GM12878 (cell line): ENCODE data around the gene KDM2A.

Experiments used
- CEBPB ChIP-seq, 2 experiments: fragments of 150-350 bp in 1 of 2; IDR thresholded peaks; 2 replicates each; pipeline ENCODE4 v1.6.1; 2012 to 2014; ENCODE audit warnings: low read depth in 2 of 2, low read length in 2 of 2, borderline replicate concordance in 1 of 2, inconsistent platforms in 1 of 2
- EP300 ChIP-seq, 2 experiments: fragments of 150-350 bp in 1 of 2; IDR thresholded peaks; 2 replicates each; pipeline ENCODE4 v1.6.1; 2011 to 2012; ENCODE audit warnings: low read depth in 2 of 2, low read length in 2 of 2, borderline replicate concordance in 1 of 2, improper control_type of control experiment in 1 of 2, inconsistent platforms in 1 of 2; ENCODE audit not compliant: control insufficient read depth in 1 of 2
- KDM1A ChIP-seq: fragments of 200-600 bp; sonication (generic); IDR thresholded peaks from 2 replicates; pipeline ENCODE4 v1.6.1; 2016; ENCODE audit warnings: borderline replicate concordance
- NRF1 ChIP-seq: conservative IDR thresholded peaks from 2 replicates; pipeline ENCODE4 v1.6.1; 2011; ENCODE audit warnings: mild to moderate bottlenecking, low read depth, low read length, improper control_type of control experiment
- POLR2A ChIP-seq: IDR thresholded peaks from 2 replicates; pipeline ENCODE4 v1.6.1; 2011; ENCODE audit warnings: low read depth, mild to moderate bottlenecking, low read length
- POLR2AphosphoS2 ChIP-seq: IDR thresholded peaks from 2 replicates; pipeline ENCODE4 v1.6.1; 2011; ENCODE audit warnings: low read depth, mild to moderate bottlenecking, low read length, improper control_type of control experiment, moderate library complexity
- POLR2AphosphoS5 ChIP-seq: IDR thresholded peaks from 2 replicates; pipeline ENCODE4 v1.6.1; 2011; ENCODE audit warnings: mild to moderate bottlenecking, low read length, inconsistent platforms
- RCOR1 ChIP-seq: conservative IDR thresholded peaks from 2 replicates; pipeline ENCODE4 v1.6.1; 2012; ENCODE audit warnings: low read depth, low read length, improper control_type of control experiment
- TAF1 ChIP-seq: IDR thresholded peaks from 2 replicates; pipeline ENCODE4 v1.6.1; 2011; ENCODE audit warnings: mild to moderate bottlenecking, low read depth, low read length, borderline replicate concordance
- WRNIP1 ChIP-seq: IDR thresholded peaks from 2 replicates; pipeline ENCODE4 v1.6.1; 2011; ENCODE audit warnings: low read depth, low read length, improper control_type of control experiment, borderline replicate concordance
- TF ChIP-seq, protein P1 (sequence below), 3 experiments: IDR thresholded peaks in 2 of 3; conservative IDR thresholded peaks in 1 of 3; 2 replicates each; pipeline ENCODE4 v1.5.1; 2011; ENCODE audit warnings: low read depth in 3 of 3, low read length in 3 of 3, mild to moderate bottlenecking in 3 of 3, control low read depth in 2 of 3, moderate library complexity in 2 of 3, inconsistent platforms in 1 of 3, mixed read lengths in 1 of 3; ENCODE audit not compliant: control insufficient read depth in 2 of 3, insufficient read depth in 1 of 3; ENCODE audit errors: extremely low read depth in 1 of 3
- TF ChIP-seq, protein P2 (sequence below): fragments of 450-650 bp; IDR thresholded peaks from 2 replicates; pipeline ENCODE4 v1.6.1; 2018; ENCODE audit warnings: borderline replicate concordance, mild to moderate bottlenecking; ENCODE audit not compliant: partially characterized antibody
- TF ChIP-seq, protein P3 (sequence below): IDR thresholded peaks from 2 replicates; pipeline ENCODE4 v1.6.1; 2011; ENCODE audit warnings: borderline replicate concordance, low read depth, mild to moderate bottlenecking, moderate library complexity, mixed read lengths, low read length; ENCODE audit not compliant: insufficient read depth; ENCODE audit errors: extremely low read length

DNA sequence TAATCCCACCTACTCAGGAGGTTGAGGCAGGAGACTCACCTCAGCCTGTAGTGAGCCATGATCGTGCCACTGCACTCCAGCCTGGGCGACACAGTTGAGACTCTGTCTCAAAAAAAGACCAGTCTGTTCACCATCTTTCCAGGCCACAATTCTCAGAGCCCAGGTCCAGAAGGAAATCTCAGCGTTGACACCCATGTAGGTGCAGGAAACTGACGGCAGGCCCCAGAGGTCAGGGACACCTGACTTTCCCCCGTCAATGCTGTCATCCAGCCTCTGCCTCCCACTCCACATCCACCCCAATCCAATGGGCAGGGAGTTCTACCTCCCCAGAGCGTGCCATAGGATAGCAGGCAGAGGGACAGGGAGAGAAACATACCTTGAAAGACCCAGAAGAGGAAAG is 141.3 kb downstream of the KDM2A start:
- TF ChIP-seq CEBPB (IDR thresholded peaks at IDR 0.05; ENCODE audit: borderline replicate concordance in 1 of 2, low read depth in 2 of 2, low read length in 2 of 2) (no peak), EP300 (IDR thresholded peaks at IDR 0.05; ENCODE audit: borderline replicate concordance in 1 of 2, control insufficient read depth in 1 of 2, low read depth in 2 of 2, low read length in 2 of 2) (no peak), POLR2A (no peak), NRF1 (no peak), KDM1A (no peak), WRNIP1 (no peak), POLR2AphosphoS2 (no peak), RCOR1 (no peak), POLR2AphosphoS5 (no peak), TAF1 (no peak)
- TF ChIP-seq, protein P1, sequence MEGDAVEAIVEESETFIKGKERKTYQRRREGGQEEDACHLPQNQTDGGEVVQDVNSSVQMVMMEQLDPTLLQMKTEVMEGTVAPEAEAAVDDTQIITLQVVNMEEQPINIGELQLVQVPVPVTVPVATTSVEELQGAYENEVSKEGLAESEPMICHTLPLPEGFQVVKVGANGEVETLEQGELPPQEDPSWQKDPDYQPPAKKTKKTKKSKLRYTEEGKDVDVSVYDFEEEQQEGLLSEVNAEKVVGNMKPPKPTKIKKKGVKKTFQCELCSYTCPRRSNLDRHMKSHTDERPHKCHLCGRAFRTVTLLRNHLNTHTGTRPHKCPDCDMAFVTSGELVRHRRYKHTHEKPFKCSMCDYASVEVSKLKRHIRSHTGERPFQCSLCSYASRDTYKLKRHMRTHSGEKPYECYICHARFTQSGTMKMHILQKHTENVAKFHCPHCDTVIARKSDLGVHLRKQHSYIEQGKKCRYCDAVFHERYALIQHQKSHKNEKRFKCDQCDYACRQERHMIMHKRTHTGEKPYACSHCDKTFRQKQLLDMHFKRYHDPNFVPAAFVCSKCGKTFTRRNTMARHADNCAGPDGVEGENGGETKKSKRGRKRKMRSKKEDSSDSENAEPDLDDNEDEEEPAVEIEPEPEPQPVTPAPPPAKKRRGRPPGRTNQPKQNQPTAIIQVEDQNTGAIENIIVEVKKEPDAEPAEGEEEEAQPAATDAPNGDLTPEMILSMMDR (IDR thresholded peaks at IDR 0.05 in 2 of 3, conservative IDR thresholded peaks at IDR 0.05 in 1 of 3; ENCODE audit: control insufficient read depth in 2 of 3, extremely low read depth in 1 of 3, insufficient read depth in 1 of 3, low read depth in 3 of 3, low read length in 3 of 3), result no peak
- TF ChIP-seq, protein P2, sequence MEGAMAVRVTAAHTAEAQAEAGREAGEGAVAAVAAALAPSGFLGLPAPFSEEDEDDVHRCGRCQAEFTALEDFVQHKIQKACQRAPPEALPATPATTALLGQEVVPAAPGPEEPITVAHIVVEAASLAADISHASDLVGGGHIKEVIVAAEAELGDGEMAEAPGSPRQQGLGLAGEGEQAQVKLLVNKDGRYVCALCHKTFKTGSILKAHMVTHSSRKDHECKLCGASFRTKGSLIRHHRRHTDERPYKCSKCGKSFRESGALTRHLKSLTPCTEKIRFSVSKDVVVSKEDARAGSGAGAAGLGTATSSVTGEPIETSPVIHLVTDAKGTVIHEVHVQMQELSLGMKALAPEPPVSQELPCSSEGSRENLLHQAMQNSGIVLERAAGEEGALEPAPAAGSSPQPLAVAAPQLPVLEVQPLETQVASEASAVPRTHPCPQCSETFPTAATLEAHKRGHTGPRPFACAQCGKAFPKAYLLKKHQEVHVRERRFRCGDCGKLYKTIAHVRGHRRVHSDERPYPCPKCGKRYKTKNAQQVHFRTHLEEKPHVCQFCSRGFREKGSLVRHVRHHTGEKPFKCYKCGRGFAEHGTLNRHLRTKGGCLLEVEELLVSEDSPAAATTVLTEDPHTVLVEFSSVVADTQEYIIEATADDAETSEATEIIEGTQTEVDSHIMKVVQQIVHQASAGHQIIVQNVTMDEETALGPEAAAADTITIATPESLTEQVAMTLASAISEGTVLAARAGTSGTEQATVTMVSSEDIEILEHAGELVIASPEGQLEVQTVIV, result no peak
- TF ChIP-seq, protein P3, sequence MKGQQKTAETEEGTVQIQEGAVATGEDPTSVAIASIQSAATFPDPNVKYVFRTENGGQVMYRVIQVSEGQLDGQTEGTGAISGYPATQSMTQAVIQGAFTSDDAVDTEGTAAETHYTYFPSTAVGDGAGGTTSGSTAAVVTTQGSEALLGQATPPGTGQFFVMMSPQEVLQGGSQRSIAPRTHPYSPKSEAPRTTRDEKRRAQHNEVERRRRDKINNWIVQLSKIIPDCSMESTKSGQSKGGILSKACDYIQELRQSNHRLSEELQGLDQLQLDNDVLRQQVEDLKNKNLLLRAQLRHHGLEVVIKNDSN, result no peak
